Activated effector memory CD4-positive, alpha-beta T cell treated with anti-CD3 and anti-CD28 coated beads, Interleukin-2, amount 50 U/mL, for 16 hours (primary cell): ENCODE results near the gene PRPSAP2.
"Not testable (repeated sequence)": the region's sequence is repeated elsewhere in the genome, so short reads cannot be mapped to it uniquely, and the experiment has no call there.

ENCODE experiments used
- DNase-seq: peaks from one replicate; pipeline ENCODE4 v3.0.0-alpha.2; 2020

PRPSAP2 gene

DNA sequence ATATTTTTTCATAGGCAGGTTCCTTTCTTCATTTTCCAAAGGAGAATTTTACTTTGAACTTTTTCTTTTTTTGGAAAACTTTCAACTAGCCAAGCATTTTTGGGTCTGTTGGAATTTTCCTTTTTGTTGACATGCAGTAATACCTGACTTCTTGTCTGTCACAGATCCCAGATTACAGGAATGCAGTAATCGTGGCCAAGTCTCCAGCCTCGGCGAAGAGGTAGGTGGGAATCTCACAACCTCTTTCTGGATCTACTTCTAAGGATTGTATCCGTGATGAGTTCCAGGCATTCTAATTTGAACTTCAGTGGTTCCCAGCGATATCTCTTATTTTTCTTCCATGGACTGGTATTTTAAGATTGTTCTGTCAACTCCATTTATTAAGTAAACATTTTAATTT, 31.7 kb downstream of the PRPSAP2 start:
- no peak for DNase-seq

DNA sequence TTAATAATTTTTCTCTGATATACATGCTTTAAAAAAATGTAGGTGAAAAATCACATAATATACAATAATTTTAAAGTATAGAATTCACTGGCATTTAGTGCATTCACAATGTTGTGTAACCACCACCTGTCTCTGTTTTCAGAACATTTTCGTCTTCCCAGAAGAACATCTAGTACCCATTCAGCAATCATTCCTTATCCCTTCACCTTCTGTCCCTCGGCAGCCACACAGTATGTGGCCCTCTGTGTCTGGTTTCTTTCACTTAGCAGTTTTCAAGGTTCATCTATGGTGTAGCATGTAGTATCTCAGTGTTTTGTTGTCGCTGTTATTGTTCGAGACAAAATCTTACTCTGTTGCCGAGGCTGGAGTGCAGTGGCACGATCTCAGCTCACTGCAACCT, 33.6 kb downstream of the PRPSAP2 start:
- DNase-seq, result no peak

DNA sequence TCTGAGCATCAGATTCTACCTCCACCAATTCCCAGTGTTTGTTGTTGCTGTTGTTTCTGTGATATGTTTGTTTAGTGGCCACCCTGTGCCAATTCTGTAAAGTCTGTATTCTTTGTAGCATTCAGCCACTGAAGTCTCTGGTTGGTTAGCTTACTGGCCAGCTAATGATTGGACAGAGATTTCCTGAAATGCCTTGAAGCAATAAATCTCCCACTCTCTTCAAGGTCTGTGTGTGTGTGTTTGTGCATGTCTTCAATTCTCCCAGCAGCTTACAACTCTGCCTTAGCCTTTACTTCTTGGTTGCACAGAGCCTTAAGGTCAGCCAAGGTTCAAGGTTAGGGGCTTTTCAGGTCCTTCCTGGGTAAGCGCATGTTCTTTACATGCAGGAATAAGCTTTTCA, 38.2 kb downstream of the PRPSAP2 start:
- no peak for DNase-seq

DNA sequence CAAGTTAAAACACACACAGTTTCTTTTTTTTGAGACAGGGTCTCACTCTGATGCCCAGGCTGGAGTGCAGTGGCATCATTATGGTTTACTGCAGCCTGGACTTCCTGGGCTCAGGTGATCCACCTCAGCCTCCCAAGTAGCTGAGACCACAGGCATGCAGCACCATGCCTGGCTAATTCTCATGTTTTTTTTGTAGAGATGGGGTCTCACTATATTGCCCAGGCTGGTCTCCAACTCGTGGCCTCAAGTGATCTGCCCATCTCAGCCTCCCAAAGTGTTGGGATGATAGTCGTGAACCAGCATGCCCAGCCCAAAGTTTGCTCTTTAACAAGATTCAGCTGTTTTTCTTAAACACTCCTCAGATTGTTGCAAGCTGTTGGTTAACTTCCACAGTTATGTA, 39.0 kb downstream of the PRPSAP2 start:
- DNase-seq, result no peak

DNA sequence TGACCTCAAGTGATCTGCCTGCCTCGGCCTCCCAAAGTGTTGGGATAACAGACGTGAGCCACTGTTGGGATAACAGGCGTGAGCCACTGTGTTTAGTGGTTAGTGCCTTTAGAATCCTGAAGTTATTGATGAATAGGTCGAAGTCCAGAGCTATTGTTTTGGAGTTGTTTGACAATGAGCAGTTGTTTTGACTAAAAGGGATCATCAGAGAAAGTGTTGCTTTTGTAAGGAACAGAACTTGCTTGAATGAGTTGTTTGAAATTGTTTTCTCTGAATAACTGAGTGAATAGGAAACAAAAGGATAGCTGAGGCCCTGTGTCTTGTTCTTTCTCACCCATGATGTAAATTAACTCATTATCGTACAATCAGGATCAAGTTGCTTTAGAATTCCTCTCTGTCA, 46.6 kb downstream of the PRPSAP2 start:
- DNase-seq, result no peak

DNA sequence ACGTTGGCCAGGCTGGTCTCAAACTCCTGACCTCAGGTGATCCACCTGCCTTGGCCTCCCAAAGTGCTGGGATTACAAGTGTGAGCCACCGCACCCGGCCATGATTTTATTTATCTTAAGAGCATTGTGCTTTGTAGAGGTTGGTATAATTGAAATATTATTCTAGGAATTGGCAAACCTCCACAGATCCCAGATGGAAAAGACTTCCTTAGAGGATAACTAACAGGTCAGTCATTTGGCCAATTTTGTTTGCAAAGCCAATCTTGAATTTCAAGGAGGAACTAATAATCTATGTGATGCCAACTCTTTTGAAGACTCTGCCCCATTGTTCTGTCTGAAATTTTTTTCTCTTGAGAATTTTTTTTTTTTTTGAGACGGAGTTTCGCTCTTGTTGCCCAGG, 47.3 kb downstream of the PRPSAP2 start:
- DNase-seq, result no peak

DNA sequence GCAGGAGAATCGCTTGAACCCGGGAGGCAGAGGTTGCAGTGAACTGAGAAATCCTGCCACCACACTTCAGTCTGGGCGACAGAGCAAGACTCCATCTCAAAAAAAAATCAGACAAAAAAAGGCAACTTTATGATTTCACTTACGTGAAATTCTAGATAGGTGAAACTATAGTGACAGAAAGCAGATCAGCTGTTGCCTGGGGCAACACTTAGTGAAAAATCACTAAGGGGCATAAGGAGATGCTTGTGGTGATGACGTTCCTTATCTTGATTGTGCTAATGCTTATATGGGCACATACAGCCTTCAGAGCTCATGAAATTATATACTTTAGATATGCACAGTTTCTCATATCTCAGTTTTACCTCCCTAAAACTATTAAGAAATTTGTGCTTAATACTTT, 52.4 kb downstream of the PRPSAP2 start:
- DNase-seq, result no peak

DNA sequence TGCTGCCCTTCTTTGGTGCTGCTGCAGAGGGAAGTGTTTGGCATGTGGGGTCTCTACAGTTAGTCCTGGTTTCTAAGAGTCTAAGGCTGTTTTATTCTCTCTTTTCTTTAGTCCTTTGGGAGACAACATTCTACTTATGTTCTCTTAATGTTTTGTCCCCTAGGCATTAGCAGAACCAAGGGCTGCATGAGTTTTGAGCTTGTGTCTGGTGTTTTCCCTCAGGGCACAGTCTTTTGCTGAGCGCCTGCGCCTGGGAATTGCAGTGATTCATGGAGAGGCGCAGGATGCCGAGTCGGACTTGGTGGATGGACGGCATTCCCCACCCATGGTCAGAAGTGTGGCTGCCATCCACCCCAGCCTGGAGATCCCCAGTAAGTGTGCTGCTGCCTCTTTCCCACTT, 53.0 kb downstream of the PRPSAP2 start:
- DNase-seq, result no peak

DNA sequence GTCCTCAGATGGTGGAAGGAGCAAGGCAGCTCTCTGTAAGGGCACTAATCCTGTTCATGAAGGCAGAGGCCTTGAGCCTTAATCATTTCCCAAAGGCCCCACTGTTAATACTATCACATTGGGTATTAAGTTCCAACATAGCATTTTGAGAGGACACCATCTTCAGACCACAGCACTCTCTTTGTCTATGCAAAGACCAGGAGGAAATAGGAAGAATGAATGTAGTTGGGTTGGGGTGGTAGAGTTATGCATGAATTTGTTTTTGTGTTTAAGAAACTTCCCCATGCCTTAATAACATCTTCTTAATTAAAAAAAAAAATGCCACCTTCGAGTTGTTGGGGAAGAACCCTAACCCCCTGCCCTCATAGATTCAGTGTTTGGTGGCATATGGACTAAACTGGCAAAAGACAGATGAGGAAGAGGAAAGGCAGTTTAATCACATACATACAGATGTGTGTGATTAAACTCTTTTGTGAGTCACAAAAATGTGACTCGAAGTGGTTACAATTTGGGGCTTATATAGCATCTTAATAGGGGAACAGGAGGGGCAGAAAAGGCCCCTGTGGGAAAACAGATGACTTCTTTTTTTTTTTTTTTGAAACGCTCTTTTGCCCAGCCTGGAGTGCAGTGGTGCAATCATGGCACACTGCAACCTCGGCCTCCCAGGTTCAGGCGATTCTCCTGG, 59.0 kb downstream of the PRPSAP2 start:
- no peak for DNase-seq

DNA sequence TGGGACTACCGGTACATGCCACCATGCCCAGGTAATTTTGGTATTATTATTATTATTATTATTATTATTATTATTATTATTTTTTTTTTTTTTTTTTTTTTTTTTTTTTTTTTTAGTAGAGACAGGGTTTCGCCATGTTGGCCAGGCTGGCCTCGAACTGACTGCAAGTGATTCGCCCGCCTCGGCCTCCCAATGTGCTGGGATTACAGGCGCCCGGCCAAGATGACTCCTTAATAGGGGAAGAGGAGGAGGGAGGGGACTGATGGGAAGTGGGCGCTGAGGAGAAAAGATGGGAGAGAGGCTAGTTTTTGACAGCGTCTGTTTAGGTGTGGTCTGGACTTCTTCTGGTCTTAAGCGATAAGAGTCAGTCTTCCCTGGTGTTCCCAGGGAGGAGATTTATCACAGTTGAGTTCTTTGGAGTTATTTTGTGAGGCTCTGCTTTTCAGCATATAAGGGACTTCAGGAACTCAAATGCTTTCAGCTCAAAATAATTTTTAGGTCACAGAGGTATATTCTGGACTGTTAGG, 59.6 kb downstream of the PRPSAP2 start:
- no peak for DNase-seq

DNA sequence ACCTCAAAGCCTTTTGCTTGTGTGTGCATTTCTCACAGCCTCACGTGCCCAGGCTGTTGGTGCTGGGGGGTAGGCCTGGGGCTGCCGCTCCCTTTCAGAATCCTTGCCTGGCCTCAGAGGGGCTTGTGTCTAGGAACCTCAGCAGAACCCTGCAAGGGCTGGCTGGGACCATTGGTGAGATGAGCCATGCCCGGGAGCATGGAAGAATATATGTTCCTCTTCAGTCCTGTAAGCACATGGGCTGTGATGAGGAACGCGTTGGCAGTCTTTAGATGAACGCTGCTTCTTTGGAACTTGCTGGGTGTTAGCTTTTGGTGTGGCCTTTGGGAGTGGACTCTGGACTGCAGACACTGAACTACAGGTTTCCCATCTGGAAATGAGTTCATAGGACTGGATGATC, 62.0 kb downstream of the PRPSAP2 start:
- DNase-seq, result no peak

DNA sequence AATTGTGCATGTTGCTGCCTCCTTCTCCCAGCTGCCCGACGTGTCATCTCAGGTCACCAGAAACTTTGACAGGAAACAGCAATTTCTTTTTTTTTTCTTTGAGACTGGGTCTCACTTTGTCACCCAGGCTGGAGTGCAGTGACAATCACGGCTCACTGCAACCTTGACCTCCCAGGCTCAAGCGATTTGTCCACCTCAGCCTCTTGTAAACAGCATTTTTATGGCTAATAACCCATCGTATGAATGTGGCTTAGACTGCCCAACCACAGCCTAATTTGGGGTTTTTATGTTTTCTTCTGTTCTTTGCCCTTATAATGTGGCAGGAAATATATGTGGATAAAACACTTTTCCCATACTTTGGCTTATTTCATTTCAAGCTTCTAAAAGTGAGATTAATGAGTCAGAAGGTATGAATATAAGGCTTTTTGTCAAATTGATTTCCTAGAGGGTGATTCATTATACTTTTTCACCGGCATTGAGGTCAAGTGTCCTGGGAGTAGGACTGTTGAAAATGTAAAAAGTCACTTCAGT, 63.0 kb downstream of the PRPSAP2 start:
- DNase-seq, result no peak

DNA sequence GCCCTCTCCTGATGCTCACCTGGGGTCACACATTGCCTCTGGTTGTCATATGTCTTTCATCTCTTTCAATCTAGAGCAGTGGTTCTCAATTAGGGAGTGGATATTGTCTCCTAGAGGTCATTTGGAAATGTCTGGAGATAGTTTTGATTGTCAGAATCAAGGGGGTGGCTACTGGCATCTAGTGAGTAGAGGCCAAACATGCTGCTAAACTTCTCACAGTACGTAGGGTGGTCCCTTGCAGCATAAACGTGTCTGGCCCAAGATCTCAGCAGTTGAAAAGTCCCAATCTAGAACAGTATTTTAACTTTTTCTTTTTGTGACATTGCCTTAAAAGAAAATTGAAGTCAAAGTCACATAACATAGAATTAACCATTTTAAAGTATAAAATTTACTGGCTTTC, 63.6 kb downstream of the PRPSAP2 start:
- no peak for DNase-seq

DNA sequence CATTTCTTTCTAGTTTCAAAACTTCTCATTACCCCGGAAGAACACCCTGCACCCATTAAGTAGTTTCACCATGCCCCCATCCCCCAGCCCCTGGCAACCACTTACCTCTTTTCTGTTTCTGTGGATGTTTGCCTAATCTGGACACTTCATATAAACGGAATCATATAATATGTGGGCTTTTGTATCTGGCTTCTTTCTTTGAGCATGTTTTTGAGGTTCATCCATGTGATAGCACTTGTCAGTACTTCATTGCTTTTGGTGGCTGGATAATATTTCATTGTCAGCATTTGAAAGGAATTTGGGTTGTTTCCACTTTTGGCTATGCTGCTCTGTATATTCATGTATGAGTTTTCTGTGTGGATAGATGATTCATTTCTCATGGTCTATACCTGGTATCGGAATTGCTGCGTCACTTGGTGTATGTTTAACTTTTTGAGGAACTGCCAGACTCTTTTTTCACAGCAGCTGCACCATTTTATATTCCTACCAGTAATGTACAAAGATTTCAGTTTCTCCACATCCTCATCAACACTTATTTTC, 64.1 kb downstream of the PRPSAP2 start:
- DNase-seq, result no peak

DNA sequence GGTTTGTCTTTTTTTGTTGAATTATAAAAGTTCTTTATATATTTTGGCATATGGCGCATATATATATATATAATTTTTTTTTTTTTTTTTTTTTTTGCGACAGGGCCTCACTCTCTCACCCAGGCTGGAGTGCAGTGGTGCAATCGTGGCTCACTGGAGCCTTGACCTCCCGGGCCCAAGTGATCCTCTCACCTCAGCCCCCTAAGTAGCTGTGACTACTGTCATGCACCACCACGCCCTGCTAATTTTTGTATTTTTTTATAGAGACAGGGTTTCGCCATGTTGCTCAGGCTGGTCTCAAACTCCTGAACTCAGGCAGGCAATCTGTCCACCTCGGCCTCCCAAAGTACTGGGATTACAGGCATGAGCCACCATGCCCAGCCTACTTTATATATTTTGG, 64.7 kb downstream of the PRPSAP2 start:
- DNase-seq, result not testable (repeated sequence)

DNA sequence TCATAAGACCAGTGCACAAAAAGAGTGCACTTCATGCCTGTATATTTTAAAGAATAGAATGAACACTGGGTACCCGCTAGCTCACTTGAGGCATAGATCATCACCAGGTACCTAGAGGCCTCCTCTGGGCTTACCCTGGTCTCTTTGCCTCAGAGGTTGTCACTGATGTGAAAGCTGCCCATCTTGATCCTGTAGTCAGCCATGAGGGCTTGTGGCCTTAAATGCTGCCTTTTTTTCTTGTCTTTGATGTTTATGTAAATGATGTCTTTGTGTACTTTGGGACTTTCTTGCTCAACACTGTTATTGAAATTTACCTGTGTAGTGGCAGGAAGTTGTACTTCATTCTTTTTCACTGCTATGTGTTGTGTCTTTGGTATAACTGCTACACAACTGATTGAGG, 67.3 kb downstream of the PRPSAP2 start:
- DNase-seq, result no peak

DNA sequence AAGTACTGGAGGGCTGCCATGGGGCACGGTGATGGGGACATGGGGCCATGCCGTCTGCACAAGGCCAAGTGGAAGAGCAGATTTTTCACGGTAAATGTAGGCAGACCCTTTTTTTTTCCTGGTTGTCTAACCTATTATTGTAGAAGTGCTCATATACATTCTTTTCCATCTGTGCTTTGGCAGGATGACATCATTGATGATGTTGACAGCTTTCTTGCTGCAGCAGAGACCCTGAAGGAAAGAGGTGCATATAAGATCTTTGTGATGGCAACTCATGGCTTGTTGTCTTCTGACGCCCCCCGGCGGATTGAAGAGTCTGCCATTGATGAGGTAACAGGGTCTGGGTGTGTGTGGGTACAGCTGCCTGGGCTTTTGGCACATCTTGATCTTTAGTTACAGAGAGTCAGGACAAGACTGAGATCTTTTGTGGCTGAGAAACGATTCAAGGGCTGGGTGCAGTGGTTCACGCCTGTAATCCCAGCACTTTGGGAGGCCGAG, 70.7 kb downstream of the PRPSAP2 start:
- DNase-seq, result no peak

DNA sequence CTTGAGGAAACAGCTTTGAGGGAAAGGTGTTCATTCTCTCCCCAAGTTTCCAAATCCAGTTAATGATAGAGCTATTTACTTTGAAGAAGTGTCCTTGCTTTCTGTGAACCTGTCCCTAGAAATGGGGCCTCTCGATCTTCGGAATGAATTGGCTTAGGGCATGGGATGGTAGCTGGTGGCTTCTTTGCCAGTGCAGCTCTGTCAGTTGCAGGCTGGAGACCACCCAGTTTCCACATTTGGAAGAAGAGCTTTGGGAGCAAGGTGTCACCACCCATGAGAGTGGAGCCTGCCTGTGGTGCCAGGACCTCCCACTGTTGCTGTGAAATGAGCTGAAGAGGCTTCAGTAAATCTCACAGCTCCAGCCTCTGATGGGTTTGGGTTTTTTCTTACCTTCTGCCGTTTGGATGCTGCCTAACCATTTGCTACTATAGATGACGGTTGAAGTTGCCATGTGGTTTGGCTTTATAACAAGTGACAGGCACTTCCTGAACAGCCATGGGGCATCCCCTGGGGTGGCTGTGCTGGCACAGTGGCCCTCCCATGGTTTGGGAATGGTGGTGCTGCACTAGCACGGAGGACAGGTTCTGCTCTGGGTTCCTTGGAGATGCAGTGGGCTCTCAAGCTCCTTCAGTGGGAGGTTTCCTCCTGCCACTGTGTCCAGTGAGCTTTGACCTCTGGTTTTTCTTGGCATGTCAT, 74.6 kb downstream of the PRPSAP2 start:
- DNase-seq, result peak; percentile 38

DNA sequence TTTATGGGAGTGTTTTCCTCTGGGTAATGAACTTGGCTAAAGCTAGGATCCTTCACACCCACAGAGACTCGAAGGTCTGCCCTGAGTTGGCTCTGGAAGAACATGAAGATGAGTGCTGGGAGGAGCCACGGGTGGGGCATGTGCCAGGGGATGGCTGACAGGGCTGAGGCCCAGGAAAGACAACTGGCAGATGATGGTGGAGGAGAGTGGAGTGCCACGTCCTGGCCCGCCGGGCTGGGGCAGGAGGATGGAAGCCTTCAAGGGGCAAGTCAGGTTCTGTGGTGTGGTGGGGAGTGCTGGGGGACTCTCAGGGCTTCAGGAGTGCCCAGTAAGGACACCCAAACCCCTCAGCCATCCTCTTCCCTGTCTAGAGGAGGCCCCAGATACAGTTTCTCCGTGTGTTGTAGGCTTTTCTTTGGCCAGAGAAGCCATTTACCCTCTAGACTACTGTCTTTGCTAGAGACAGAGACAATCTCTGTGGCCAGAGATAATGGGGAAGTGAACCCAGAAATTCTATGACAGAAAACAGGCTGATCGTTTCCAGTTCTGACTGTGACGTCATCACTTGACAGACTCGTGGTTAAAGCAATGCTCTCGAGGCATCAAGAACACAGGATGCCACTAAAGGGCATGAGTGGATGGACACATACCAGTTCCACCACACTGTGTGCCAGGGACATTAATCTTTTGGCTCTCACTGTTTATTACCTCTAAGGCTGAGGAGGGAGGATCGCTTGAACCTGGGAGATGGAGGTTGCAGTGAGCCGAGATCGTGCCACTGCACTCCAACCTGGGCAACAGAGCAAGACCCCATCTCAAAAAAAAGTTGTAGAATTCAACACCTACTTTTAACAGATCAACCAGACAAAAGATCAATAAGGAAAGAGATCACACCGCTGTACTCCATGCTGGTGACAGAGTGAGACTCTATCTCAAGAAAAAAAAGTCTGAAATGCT, 75.4 kb downstream of the PRPSAP2 start:
- peak; percentile 14 for DNase-seq

DNA sequence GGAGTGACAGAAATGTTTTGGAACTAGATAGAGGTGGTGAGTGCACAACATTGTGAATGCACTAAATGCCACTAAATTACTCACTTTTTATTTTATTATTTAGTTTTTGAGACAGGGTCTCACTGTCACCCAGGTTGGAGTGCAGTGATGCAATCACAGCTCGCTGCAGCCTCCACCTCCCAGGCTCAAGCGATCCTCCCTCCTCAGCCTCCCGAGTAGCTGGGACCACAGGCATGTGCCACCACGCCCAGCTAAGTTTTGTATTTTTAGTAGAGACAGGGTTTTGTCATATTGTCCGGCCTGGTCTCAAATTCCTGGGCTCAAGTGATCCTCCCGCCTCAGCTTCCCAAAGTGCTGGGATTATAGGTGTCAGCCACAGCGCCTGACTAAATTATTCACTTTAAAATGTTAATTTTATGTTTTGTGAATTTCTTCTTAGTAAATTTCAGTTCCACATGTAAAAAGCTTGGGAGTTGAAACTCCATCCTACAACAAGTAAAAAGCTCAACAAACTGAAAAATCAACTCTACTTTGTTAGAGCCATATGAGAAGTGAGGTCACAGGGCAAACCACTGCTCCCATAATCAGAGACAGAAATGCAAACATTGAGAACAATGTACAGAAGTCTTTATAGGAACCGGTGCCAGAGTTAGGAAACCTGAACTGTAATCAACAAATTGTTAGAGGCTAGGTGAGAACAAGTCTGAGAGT, 80.2 kb downstream of the PRPSAP2 start:
- DNase-seq, result no peak

DNA sequence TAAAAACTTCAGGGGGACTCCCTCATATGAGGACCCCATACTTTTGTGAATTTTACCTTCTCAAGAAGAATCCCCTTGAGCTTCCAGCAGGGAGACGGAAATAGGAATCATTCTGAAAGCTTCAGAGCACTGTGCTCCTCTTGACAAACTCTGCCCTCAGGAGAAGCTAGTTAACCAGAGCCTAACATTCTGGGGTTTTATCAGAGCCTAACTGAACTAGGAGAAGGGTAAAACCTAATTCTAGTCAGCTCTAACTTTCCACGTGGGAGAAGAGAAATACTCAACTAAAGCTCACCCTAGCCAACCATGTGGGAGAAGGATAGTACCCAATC, 80.7 kb downstream of the PRPSAP2 start:
- DNase-seq, result no peak

DNA sequence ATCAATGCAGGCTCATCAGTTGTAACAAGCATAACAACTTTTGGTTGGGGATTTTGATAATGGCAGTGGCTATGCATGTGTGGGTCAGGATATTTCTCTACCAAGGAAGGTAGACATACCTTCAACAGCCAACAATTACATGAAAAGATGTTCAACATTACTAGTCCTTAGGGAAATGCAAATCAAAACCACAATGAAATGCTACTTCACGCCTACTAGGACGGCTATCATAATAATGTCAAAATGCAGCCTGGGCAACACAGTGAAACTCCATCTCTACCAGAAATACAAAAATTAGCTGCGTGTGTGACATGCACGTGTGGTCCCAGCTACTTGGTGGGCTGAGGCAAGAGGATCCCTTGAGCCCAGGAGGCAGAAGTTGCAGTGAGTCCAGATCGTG, 86.7 kb downstream of the PRPSAP2 start:
- peak; percentile 13 for DNase-seq
